OCI-LY1 (cell line): ENCODE measurements around the gene SLFN12.

Experiments
- H2AFZ ChIP-seq: fragments of 200-600 bp; sonication (generic), shearing (Covaris generic); 2 replicates; pipeline ENCODE4 v1.6.0; 2014; ENCODE audit warnings: antibody characterized with exemption, mild to moderate bottlenecking, low read length
- H3F3A ChIP-seq: fragments of 200-600 bp; sonication (generic), shearing (Covaris generic); 2 replicates; pipeline ENCODE4 v1.6.0; 2014; ENCODE audit warnings: mild to moderate bottlenecking, antibody characterized with exemption, low read length, moderate library complexity; ENCODE audit not compliant: insufficient read depth
- H3K27ac ChIP-seq: fragments of 200-600 bp; sonication (generic); 2 replicates; pipeline ENCODE4 v1.5.1; 2014; ENCODE audit warnings: low read length, mixed run types, mild to moderate bottlenecking, low read depth; ENCODE audit not compliant: poor library complexity, severe bottlenecking
- H3K27me3 ChIP-seq: fragments of 200-600 bp; sonication (generic); 2 replicates; pipeline ENCODE4 v1.6.0; 2014; ENCODE audit warnings: antibody characterized with exemption, mild to moderate bottlenecking, low read length, moderate library complexity; ENCODE audit not compliant: insufficient read depth
- H3K36me3 ChIP-seq: fragments of 200-600 bp; sonication (generic); 2 replicates; pipeline ENCODE4 v1.6.1; 2014; ENCODE audit warnings: mild to moderate bottlenecking, antibody characterized with exemption, low read length, moderate library complexity, mixed read lengths; ENCODE audit not compliant: insufficient read depth
- H3K4me1 ChIP-seq: fragments of 200-600 bp; sonication (generic); 2 replicates; pipeline ENCODE4 v1.5.1; 2014; ENCODE audit warnings: mild to moderate bottlenecking, low read length, moderate library complexity; ENCODE audit not compliant: insufficient read depth, severe bottlenecking
- H3K4me2 ChIP-seq: fragments of 200-600 bp; sonication (generic), shearing (Covaris generic); 2 replicates; pipeline ENCODE4 v1.6.1; 2014; ENCODE audit warnings: low read length
- H3K4me3 ChIP-seq: fragments of 200-600 bp; sonication (generic); 2 replicates; pipeline ENCODE4 v1.5.1; 2014; ENCODE audit warnings: low read length, low read depth, mild to moderate bottlenecking, mixed read lengths; ENCODE audit not compliant: poor library complexity, severe bottlenecking
- H3K79me2 ChIP-seq: fragments of 200-600 bp; shearing (Covaris generic); 2 replicates; pipeline ENCODE4 v1.6.1; 2016; ENCODE audit warnings: mixed run types, low read length, mixed read lengths; ENCODE audit not compliant: insufficient read depth
- H3K9ac ChIP-seq: fragments of 200-600 bp; sonication (generic), shearing (Covaris generic); 2 replicates; pipeline ENCODE4 v1.6.1; 2014; ENCODE audit warnings: mild to moderate bottlenecking, low read length, mixed read lengths
- H3K9me2 ChIP-seq: fragments of 200-600 bp; sonication (generic), shearing (Covaris generic); 2 replicates; pipeline ENCODE4 v1.6.1; 2014; ENCODE audit warnings: low read depth, mild to moderate bottlenecking, low read length, mixed read lengths
- H3K9me3 ChIP-seq: fragments of 200-600 bp; shearing (Covaris generic); 2 replicates; pipeline ENCODE4 v1.6.1; 2014; ENCODE audit warnings: low read length, mixed read lengths
- H4K20me1 ChIP-seq: fragments of 200-600 bp; sonication (generic), shearing (Covaris generic); 2 replicates; pipeline ENCODE4 v1.6.0; 2016; ENCODE audit warnings: mild to moderate bottlenecking, low read length; ENCODE audit not compliant: insufficient read depth
- EZH2 ChIP-seq: fragments of 200-600 bp; sonication (generic), shearing (Covaris generic); IDR thresholded peaks from 2 replicates; pipeline ENCODE4 v1.8.0; 2017; ENCODE audit warnings: borderline replicate concordance, mixed run types, mild to moderate bottlenecking, antibody characterized with exemption, low read length, moderate library complexity, mixed read lengths
- TF ChIP-seq, protein P1 (sequence below): fragments of 200-600 bp; sonication (generic), shearing (Covaris generic); IDR thresholded peaks from 2 replicates; pipeline ENCODE4 v1.5.1; 2017; ENCODE audit warnings: mild to moderate bottlenecking, antibody characterized with exemption, low read length, moderate library complexity, mixed read lengths

SLFN12 gene

DNA sequence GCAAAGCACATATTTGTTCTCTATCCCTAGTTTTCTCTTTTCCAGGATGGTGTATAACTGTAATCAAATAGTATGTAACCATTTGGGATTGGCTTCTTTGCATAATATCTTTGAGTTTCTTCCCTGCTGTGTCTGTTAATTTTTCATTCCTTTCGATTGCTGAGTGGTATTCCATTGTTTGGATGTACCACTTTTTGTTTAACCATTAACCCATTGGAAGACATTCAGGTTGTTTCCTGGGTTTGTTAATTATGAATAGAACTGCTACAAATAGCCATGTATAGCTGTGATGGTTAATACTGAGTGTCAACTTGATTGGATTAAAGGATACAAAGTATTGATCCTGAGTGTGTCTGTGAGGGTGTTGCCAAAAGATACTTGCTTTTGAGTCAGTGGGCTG, 20.9 kb upstream of the SLFN12 start:
- Histone ChIP-seq H3F3A (no peaks in the 10 kb centered on the region), H3K36me3 (no peaks in the 10 kb centered on the region), H3K9me3 (no peaks in the 10 kb centered on the region), H3K9me2 (no peaks in the 10 kb centered on the region), H2AFZ (no peak overlapping the region), H3K27me3 (peaks cover 5% of the 10 kb centered on the region; the same call in 1 of the 2 replicates), H3K9ac (no peak overlapping the region), H3K27ac (no peak overlapping the region), H4K20me1 (no peaks in the 10 kb centered on the region), H3K4me1 (peaks cover 16% of the 10 kb centered on the region), H3K79me2 (no peaks in the 10 kb centered on the region), H3K4me2 (no peak overlapping the region), H3K4me3 (no peak overlapping the region)
- TF ChIP-seq, protein P1, sequence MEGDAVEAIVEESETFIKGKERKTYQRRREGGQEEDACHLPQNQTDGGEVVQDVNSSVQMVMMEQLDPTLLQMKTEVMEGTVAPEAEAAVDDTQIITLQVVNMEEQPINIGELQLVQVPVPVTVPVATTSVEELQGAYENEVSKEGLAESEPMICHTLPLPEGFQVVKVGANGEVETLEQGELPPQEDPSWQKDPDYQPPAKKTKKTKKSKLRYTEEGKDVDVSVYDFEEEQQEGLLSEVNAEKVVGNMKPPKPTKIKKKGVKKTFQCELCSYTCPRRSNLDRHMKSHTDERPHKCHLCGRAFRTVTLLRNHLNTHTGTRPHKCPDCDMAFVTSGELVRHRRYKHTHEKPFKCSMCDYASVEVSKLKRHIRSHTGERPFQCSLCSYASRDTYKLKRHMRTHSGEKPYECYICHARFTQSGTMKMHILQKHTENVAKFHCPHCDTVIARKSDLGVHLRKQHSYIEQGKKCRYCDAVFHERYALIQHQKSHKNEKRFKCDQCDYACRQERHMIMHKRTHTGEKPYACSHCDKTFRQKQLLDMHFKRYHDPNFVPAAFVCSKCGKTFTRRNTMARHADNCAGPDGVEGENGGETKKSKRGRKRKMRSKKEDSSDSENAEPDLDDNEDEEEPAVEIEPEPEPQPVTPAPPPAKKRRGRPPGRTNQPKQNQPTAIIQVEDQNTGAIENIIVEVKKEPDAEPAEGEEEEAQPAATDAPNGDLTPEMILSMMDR = no peak
- no peak for TF ChIP-seq EZH2

DNA sequence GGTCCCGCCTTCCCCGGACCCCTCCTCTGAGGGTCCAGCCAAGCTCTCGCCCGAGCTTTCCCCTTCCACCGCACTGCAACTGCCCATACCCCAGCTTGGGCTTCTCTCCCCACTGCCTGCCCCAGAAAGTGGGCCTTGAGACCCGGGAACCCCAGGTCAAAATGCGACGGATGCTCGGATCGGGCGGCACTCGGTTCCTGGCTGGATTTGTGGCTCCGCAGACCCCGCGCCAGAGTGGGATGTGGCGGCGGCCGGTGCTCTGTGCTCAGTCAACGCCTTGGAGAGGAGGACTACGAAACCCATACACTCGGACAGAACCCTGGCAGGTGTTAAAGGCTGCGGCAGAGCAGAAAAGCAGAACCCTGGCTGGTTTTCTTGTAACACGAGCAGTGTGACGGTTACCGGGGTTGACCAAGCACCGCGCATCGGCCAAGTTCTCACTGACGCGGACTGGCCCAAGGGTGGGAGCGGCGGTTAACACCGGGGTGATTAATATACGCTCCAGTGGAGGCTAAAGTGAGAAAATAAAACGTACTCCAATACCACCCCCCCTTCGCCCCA, 17.2 kb upstream of the SLFN12 start:
- no peaks in the 10 kb centered on the region for H3F3A ChIP-seq
- peak overlapping the region; percentile 17; the same call in 1 of the 2 replicates for H3K9ac ChIP-seq
- no peak overlapping the region for H2AFZ ChIP-seq
- no peaks in the 10 kb centered on the region for H3K9me2 ChIP-seq
- no peaks in the 10 kb centered on the region for H4K20me1 ChIP-seq
- TF ChIP-seq, protein P1 = no peak
- TF ChIP-seq EZH2 = no peak
- H3K79me2 ChIP-seq = no peaks in the 10 kb centered on the region
- no peaks in the 10 kb centered on the region for H3K36me3 ChIP-seq
- peak overlapping the region; percentile 58 for H3K4me3 ChIP-seq
- H3K27me3 ChIP-seq = peaks cover 10% of the 10 kb centered on the region; the same call in 1 of the 2 replicates
- peaks cover 16% of the 10 kb centered on the region for H3K4me1 ChIP-seq
- no peaks in the 10 kb centered on the region for H3K9me3 ChIP-seq
- H3K27ac ChIP-seq = no peak overlapping the region
- H3K4me2 ChIP-seq = peak overlapping the region; percentile 70

DNA sequence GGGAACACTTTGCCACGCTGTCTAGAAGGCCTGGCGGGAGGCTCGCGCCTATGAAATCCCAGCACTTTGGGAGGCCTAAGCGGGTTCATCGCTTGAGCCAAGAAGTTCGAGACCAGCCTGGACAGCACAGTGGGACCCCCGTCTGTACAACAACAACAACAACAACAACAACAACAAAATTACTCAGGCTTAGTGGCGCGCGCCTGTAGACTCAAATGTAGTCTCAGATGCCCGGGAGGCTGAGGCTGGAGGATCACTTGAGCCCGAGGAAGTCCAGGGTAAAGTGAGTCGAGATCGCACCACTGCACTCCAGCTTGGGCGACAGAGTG, 16.6 kb upstream of the SLFN12 start:
- Histone ChIP-seq H3K9me3 (no peaks in the 10 kb centered on the region), H3K4me2 (peak overlapping the region; percentile 70), H3K79me2 (no peaks in the 10 kb centered on the region), H3K27ac (no peak overlapping the region), H3K27me3 (peaks cover 10% of the 10 kb centered on the region; the same call in 1 of the 2 replicates), H2AFZ (0 out of 2 replicates have a peak overlapping the region, but pooled peaks have one; percentile 30), H3K36me3 (no peaks in the 10 kb centered on the region), H3F3A (no peaks in the 10 kb centered on the region), H3K4me3 (peak overlapping the region; percentile 58), H3K4me1 (peaks cover 16% of the 10 kb centered on the region), H3K9me2 (no peaks in the 10 kb centered on the region), H3K9ac (peak overlapping the region; percentile 55), H4K20me1 (no peaks in the 10 kb centered on the region)
- TF ChIP-seq, protein P1 = no peak
- TF ChIP-seq EZH2 = no peak
